GM18507 (cell line): ENCODE results near the gene OTUB2.

Source experiments
- DNase-seq: peaks from one replicate; pipeline ENCODE4 v3.0.0; 2011; ENCODE audit warnings: low read depth; ENCODE audit not compliant: insufficient read length; ENCODE audit errors: extremely low spot score
- FAIRE-seq: peaks from 2 replicates; lab custom pipeline; 2011; peaks lifted over from hg19 to GRCh38; lab: Jason Lieb, UNC

OTUB2 gene

DNA sequence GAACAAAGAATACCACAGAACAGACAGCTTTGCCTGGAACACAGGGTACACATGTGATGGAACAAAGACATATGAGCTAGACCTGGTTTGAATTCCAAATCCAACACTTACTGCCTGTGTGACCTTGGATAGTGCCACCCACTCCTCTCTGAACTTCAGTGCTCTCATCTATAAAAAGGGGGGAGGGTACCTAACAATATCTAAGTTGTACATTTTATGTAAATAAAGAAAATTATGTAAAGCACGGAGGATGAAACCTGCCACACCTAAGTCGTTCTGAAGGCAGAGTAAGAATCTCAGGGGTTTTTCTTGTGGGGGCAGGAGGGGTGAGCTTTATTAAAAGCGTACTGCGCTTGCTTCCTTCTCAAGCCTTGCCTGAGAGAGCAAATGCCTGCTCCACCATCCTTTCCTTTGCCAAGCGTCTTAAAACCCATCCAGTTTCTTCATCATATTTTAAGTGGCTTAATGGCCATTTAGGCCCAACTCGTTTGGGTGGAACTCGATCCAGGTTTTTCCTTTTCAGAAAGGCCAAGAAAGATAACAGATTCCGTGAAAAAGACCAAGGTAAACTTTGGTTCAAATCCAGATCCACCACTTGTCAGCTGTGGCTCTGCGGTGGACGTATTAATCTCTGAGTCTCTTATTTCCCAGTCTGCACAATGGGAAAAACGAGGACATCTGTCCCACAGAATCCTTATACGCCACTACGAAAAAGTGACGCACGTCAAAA, 53.9 kb downstream of the OTUB2 start:
- FAIRE-seq (no peak), DNase-seq (no peak)

DNA sequence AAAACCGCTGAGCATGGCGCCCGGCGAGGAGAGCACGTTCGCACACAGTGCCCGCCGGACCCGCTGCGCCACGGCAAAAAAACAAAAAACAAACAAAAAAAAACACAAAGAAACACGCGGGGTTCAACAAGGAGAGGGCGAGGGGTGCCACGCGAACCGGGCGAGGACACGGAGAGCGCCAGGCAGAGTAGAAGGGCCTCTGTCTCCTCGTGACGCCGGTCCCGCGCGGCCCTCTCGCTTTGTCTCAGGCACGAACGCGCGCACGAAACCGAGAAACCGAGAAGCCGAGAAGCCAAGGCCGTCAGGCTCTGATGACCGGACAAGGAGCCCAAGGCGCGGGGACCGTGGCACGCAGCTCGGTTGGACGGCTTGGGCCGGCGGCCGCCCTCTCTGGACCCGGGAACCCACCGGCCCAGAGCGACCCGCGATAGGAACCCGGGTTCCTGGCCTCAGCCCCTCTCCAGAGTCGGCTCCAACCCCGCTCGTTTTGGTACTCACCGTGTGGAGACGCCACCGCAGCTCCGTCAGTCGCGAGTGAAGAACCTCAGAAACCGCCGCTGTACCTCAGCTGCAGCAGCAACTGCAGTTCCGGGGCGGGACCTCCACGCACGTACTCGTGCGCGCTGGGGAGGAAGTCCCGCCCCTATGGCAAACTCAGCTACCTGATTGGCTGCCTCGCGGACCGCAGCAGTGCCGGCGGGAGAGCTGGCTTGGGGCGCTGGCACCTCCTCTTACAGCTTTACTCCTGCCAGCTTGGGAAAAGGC, 54.7 kb downstream of the OTUB2 start, which contains the start of the genes DDX24 and IFI27L1:
DDX24 (minus strand) TSS at position 582 of the 765 bp plus-strand sequence. CDS start 1,460 bp downstream, outside the sequence.
IFI27L1 (plus strand) TSS at position 690 of the 765 bp plus-strand sequence. CDS start 15,628 bp downstream, outside the sequence.
- peak; percentile 95 for FAIRE-seq

DNA sequence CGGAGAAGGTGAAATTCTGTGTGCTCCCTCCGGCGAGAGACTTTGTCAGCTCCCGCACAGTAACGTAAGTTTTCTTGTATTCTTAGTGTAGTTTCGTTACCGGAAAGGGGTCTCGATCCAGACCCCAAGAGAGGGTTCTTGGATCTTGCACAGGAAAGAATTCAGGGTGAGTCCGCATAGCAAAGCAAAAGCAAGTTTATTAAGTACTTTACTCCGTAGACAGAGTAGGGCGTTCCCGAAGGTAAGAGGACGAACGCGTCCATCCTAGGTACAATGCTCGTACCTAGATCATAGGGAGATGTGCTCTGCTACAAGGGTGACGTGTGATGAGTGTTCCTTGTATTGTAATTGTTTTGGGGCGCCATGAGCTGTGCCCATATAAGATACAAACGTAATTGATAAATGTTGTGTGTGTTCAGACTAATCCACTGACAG, 55.3 kb downstream of the OTUB2 start:
- no peak for DNase-seq
- FAIRE-seq, result no peak

More for the DNA sequence above, 54.7 kb downstream of the OTUB2 start, which contains the start of the genes DDX24 and IFI27L1:
- peak; percentile 96 for DNase-seq

DNA sequence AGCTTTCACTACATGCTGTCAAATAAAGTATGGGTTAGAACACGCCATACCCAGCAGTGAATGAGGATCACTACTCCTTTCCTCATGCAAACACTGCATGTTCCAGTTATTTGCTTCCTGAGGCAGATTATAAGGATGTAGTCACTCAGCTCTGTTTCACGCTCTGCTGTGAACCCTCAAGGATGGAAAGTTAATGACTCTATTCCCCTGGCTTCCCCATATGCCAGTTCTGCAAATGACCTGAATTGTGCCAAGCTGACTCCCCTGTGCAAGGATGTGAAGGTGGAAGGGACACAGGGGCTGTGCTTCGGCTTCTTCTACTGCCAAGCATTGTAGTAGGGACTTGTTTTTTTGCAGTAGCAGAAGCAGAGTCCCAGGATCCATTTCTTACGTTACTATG, 61.8 kb downstream of the OTUB2 start:
- DNase-seq (no peak), FAIRE-seq (no peak)

DNA sequence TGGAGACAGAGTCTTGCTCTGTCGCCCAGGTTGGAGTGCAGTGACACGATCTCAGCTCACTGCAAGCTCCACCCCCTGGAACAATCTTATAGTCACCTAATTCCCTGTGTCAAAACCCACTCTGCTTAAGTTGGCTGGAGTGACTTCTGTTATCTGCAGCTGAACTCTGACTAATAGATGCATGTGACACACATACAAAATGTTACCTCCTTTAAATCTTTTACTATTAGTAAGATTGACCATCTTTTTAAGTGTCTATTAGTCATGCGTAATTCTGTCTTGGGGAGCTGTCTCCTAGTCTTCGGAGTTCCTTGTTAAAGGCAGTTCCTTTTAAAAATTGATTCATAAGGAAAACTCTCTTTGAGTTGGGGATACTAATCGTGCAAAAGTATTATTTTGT, 62.4 kb downstream of the OTUB2 start:
- DNase-seq (no peak), FAIRE-seq (no peak)

DNA sequence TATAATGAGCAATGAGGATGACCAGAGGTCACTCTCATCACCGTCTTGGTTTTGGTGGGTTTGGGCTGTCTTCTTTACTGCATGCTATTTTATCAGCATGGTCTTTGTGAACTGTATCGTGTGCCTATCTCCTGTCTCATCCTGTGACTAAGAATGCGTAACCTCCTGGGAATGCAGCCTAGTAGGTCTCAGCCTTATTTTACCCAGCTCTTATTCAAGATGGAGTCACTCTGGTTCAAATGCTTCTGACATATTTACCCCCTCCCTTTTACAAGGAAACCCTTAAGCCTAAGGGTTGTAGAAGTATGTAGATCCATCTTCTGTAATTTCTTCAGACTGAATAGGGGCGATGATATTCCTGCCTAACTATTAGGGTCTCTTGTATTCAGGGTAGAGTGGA, 63.3 kb downstream of the OTUB2 start:
- FAIRE-seq, result no peak
- DNase-seq, result no peak

DNA sequence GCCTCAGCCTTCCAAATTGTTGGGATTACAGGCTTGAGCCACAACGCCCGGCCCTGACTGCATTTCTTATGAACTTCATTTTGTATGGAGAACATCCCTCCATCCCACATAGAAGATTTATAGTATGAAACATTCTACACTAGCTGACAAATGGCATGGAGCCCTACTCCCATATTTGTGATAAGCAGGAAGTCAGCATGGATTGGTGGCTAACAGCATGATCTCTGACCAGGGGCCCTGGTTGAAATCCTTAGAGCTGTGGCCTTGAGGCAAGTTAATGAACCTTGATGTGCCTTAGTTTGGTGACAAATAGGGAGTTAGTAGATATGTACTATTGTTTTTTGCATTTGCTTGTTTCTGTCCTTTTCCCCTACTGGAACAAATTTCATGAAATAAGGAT, 67.3 kb downstream of the OTUB2 start:
- FAIRE-seq (no peak), DNase-seq (no peak)

DNA sequence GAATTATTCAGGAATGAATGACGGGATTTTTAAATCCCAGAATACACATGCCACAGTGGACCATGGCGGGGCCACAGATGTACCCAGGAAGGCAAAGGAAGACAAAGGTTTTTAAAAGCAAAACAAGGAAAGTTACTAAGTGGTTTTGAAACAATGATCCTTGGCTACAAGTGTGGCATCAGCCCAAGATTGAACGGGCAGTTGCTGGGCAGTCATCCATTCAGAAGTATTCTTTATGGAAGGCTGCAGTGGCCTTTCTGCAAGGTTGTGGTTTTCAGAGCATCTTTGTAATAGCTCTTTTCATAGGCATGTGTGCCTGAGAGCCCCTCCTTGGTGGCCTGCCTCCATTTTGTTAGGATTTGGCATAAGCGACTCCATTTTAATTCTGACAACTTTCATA, 71.0 kb downstream of the OTUB2 start:
- DNase-seq (no peak), FAIRE-seq (no peak)
